BLaER1 treated with 17β-estradiol and CSF1 and Interleukin-3, amounts not matched to agents 10 nM and 100 nM (cell line): ENCODE measurements around the gene COLQ.

ENCODE experiments used
- H3K27ac ChIP-seq, 11 experiments: shearing (Covaris generic); formaldehyde crosslinking; 2 replicates each; pipeline ENCODE4 v1.8.1; 2022
- H3K27me3 ChIP-seq, 11 experiments: shearing (Covaris generic); formaldehyde crosslinking; 2 replicates each; pipeline ENCODE4 v1.8.1; 2022
- H3K36me3 ChIP-seq, 11 experiments: shearing (Covaris generic); formaldehyde crosslinking; 2 replicates each; pipeline ENCODE4 v1.8.1; 2022
- H3K4me1 ChIP-seq, 10 experiments: shearing (Covaris generic); formaldehyde crosslinking; 2 replicates each; pipeline ENCODE4 v1.8.1; 2022
- H3K4me2 ChIP-seq, 11 experiments: shearing (Covaris generic); formaldehyde crosslinking; 2 replicates each; pipeline ENCODE4 v1.8.1; 2022
- H3K4me3 ChIP-seq, 10 experiments: shearing (Covaris generic); formaldehyde crosslinking; 2 replicates each; pipeline ENCODE4 v1.8.1; 2022
- H3K9ac ChIP-seq, 11 experiments: shearing (Covaris generic); formaldehyde crosslinking; 2 replicates each; pipeline ENCODE4 v1.8.1; 2022
- H3K9me3 ChIP-seq, 11 experiments: shearing (Covaris generic); formaldehyde crosslinking; replicated peaks in 1 of 11; 2 replicates each; pipeline ENCODE4 v1.8.1; 2022
- H4K20me1 ChIP-seq, 11 experiments: shearing (Covaris generic); formaldehyde crosslinking; 2 replicates each; pipeline ENCODE4 v1.8.1; 2022
- Cebpa-rat ChIP-seq, 11 experiments: shearing (Covaris generic); IDR thresholded peaks; 2 replicates each; pipeline ENCODE4 v1.8.1; 2022

The COLQ gene

GRCh38 chr3:15527031-15527459, 5.5 kb upstream of the COLQ start:
- Histone ChIP-seq H3K4me3 (no peak overlapping the region), H3K36me3 (no peaks in the 10 kb centered on the region), H3K4me2 (no peak overlapping the region), H3K9me3 (peaks cover 0 to 11% (median 0%) of the 10 kb centered on the region in 11 experiments; a peak in 3 of 22 replicates), H3K27me3 (no peaks in the 10 kb centered on the region), H4K20me1 (no peaks in the 10 kb centered on the region), H3K27ac (no peak overlapping the region), H3K4me1 (peaks cover 10 to 39% (median 21%) of the 10 kb centered on the region in 10 experiments), H3K9ac (no peak overlapping the region)
- no peak for TF ChIP-seq Cebpa-rat (IDR thresholded peaks at IDR 0.05)

DNA sequence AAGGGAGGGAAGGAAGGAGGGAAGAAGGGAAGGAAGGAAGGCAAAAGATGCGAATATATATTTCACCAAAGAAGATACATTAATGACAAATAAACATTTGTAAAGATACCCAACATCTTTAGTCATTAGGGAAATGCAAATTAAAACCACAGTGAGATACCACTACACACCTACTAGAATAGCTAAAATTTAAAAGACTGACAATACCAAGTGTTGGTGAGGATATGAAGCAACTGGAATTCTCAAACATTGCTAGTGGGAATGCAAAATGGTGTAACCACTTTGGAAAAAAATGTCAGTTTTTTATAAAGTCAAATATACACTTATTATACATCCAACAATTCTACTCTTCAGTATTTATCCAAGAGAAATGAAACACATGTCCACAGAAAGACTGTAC, 4.3 kb upstream of the COLQ start:
- peaks cover 0 to 11% (median 0%) of the 10 kb centered on the region in 11 experiments; a peak in 3 of 22 replicates for H3K9me3 ChIP-seq
- TF ChIP-seq Cebpa-rat (IDR thresholded peaks at IDR 0.05), result no peak
- no peak overlapping the region for H3K27ac ChIP-seq
- H3K4me1 ChIP-seq, result peaks cover 23 to 52% (median 33%) of the 10 kb centered on the region in 10 experiments
- no peaks in the 10 kb centered on the region for H4K20me1 ChIP-seq
- no peaks in the 10 kb centered on the region for H3K27me3 ChIP-seq
- H3K4me3 ChIP-seq, result no peak overlapping the region
- H3K36me3 ChIP-seq, result no peaks in the 10 kb centered on the region
- H3K9ac ChIP-seq, result no peak overlapping the region
- H3K4me2 ChIP-seq, result no peak overlapping the region

GRCh38 chr3:15523660-15524417, 2.3 kb upstream of the COLQ start:
- no peaks in the 10 kb centered on the region for H3K36me3 ChIP-seq
- TF ChIP-seq Cebpa-rat (IDR thresholded peaks at IDR 0.05), result no peak
- no peak overlapping the region for H3K27ac ChIP-seq
- H3K4me3 ChIP-seq, result no peak overlapping the region
- no peak overlapping the region for H3K9ac ChIP-seq
- H3K9me3 ChIP-seq, result peaks cover 0 to 11% (median 0%) of the 10 kb centered on the region in 11 experiments; a peak in 3 of 22 replicates
- no peaks in the 10 kb centered on the region for H4K20me1 ChIP-seq
- no peaks in the 10 kb centered on the region for H3K27me3 ChIP-seq
- peaks cover 22 to 56% (median 32%) of the 10 kb centered on the region in 10 experiments for H3K4me1 ChIP-seq
- H3K4me2 ChIP-seq, result peak overlapping the region in 2 of 11 experiments; percentile 8 to 32; a peak in 4 of 22 replicates

DNA sequence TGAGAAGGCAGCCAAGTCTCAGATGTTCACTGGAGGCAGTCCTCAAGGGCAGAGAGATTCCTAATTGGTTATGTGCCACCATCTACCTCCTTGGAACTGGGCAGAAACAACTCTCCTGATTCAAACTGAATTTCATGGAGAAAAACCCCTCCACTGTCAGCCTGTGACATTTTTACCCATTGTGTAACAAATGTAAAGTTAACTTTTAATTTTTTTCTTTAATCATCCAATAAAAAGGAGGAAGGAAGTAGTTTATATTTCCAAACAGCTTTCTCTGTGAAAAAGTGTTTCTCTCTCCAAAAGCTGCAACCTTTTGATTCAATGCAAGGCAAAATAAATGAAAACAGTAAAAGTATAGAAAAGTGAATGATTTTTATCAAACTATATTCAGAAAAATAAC, 510 bp upstream of the COLQ start:
- H3K9ac ChIP-seq, result no peak overlapping the region
- H3K4me2 ChIP-seq, result peak overlapping the region; percentile 35 to 89 (median 80); a peak in 18 of 22 replicates
- peaks cover 20 to 55% (median 28%) of the 10 kb centered on the region in 10 experiments for H3K4me1 ChIP-seq

GRCh38 chr3:15520804-15521572, 518 bp downstream of the COLQ start:
- H3K27ac ChIP-seq, result peak overlapping the region in 5 of 11 experiments; percentile 31 to 67 (median 50); a peak in 8 of 22 replicates
- H3K36me3 ChIP-seq, result no peaks in the 10 kb centered on the region
- peak overlapping the region in 4 of 10 experiments; percentile 4 to 43 (median 15); a peak in 4 of 20 replicates for H3K4me3 ChIP-seq
- peaks cover 0 to 8% (median 0%) of the 10 kb centered on the region in 11 experiments; a peak in 3 of 22 replicates for H3K9me3 ChIP-seq
- peak overlapping the region; percentile 68 to 89 (median 80) for H3K4me2 ChIP-seq
- H3K27me3 ChIP-seq, result no peaks in the 10 kb centered on the region
- H3K4me1 ChIP-seq, result peaks cover 20 to 57% (median 28%) of the 10 kb centered on the region in 10 experiments
- H4K20me1 ChIP-seq, result no peaks in the 10 kb centered on the region
- no peak for TF ChIP-seq Cebpa-rat (IDR thresholded peaks at IDR 0.05)
- H3K9ac ChIP-seq, result peak overlapping the region in 3 of 11 experiments; percentile 10 to 48 (median 20); a peak in 4 of 22 replicates

More for the DNA sequence above, 510 bp upstream of the COLQ start:
- no peak for TF ChIP-seq Cebpa-rat (IDR thresholded peaks at IDR 0.05)
- Histone ChIP-seq H3K36me3 (no peaks in the 10 kb centered on the region), H4K20me1 (no peaks in the 10 kb centered on the region), H3K27ac (peak overlapping the region in 2 of 11 experiments; percentile 40 to 56; a peak in 2 of 22 replicates), H3K4me3 (no peak overlapping the region), H3K9me3 (peaks cover 0 to 11% (median 0%) of the 10 kb centered on the region in 11 experiments; a peak in 3 of 22 replicates), H3K27me3 (no peaks in the 10 kb centered on the region)

GRCh38 chr3:15520185-15520584, 1.3 kb downstream of the COLQ start:
- Histone ChIP-seq H3K4me3 (no peak overlapping the region), H3K9ac (peak overlapping the region in 3 of 11 experiments; percentile 10 to 48 (median 20); a peak in 2 of 22 replicates), H3K27me3 (no peaks in the 10 kb centered on the region), H3K27ac (peak overlapping the region in 5 of 11 experiments; percentile 31 to 67 (median 50); a peak in 8 of 22 replicates), H3K4me2 (peak overlapping the region; percentile 68 to 89 (median 80)), H3K9me3 (peaks cover 0 to under 1% (median 0%) of the 10 kb centered on the region in 11 experiments; a peak in 1 of 22 replicates), H3K4me1 (peaks cover 20 to 57% (median 28%) of the 10 kb centered on the region in 10 experiments), H3K36me3 (no peaks in the 10 kb centered on the region), H4K20me1 (no peaks in the 10 kb centered on the region)
- TF ChIP-seq Cebpa-rat (IDR thresholded peaks at IDR 0.05), result no peak

DNA sequence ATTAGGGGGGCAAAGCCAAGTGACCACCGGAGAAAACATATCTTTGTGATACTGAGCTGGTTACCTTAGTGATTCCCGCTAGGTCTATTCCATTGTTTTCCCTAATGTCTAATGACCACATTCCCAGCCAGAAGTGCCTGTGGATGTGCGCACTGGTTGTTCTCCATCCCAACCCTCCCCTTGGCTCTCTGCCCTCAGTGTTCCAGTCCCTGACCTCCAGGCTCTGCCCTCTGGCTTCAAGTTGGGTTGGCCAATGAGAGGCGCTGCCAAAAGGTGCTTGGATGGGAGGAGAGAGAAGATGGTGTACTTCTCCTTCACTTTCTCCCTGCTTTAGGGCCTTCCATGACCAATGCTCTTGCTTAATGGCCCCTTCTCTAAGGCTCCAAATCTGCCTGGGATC, 2.4 kb downstream of the COLQ start:
- TF ChIP-seq Cebpa-rat (IDR thresholded peaks at IDR 0.05), result no peak
- Histone ChIP-seq H4K20me1 (no peaks in the 10 kb centered on the region), H3K36me3 (no peaks in the 10 kb centered on the region), H3K9me3 (no peaks in the 10 kb centered on the region), H3K4me3 (no peak overlapping the region), H3K4me1 (peaks cover 20 to 57% (median 32%) of the 10 kb centered on the region in 10 experiments), H3K9ac (no peak overlapping the region), H3K27ac (no peak overlapping the region; a peak in 1 of 22 replicates), H3K4me2 (peak overlapping the region in 1 of 11 experiments; percentile 18; a peak in 1 of 22 replicates), H3K27me3 (no peaks in the 10 kb centered on the region)

GRCh38 chr3:15514663-15515340, 6.7 kb downstream of the COLQ start:
- peaks cover 0 to 26% (median 15%) of the 10 kb centered on the region in 10 experiments; a peak in 17 of 20 replicates for H3K4me1 ChIP-seq
- no peaks in the 10 kb centered on the region for H3K9me3 ChIP-seq
- H3K36me3 ChIP-seq, result no peaks in the 10 kb centered on the region
- no peak for TF ChIP-seq Cebpa-rat (IDR thresholded peaks at IDR 0.05)
- H4K20me1 ChIP-seq, result no peaks in the 10 kb centered on the region
- H3K9ac ChIP-seq, result no peak overlapping the region
- no peaks in the 10 kb centered on the region for H3K27me3 ChIP-seq
- no peak overlapping the region for H3K4me2 ChIP-seq
- H3K27ac ChIP-seq, result no peak overlapping the region
- H3K4me3 ChIP-seq, result no peak overlapping the region
